Stimulated activated naive CD8-positive, alpha-beta T cell treated with anti-CD3 and anti-CD28 coated beads, Interleukin-15, amount 100 ng/mL, for 72 hours (primary cell): ENCODE data around the gene CLIC4.

ENCODE experiments used
- ATAC-seq: fragments of 150-1000 bp; cut with Tn5 transposase; 2 replicates; pipeline ENCODE4 v1.10.0; 2021; ENCODE audit warnings: mild to moderate bottlenecking, moderate library complexity
- DNase-seq, 2 donors: peaks; one replicate each; pipeline ENCODE4 v3.0.0; 2021 to 2022
- H3K27ac Mint-ChIP-seq, 2 donors: one replicate each; pipeline ENCODE4 v1.8.0; 2022; ENCODE audit warnings: mild to moderate bottlenecking in 2 of 2, mixed read lengths in 2 of 2, moderate library complexity in 2 of 2
- H3K27me3 Mint-ChIP-seq: one replicate; pipeline ENCODE4 v1.8.0; 2022; ENCODE audit warnings: mixed read lengths
- H3K4me1 Mint-ChIP-seq: one replicate; pipeline ENCODE4 v1.8.0; 2022; ENCODE audit warnings: mild to moderate bottlenecking, mixed read lengths
- H3K4me3 Mint-ChIP-seq, 2 donors: one replicate each; pipeline ENCODE4 v1.8.0; 2022; ENCODE audit warnings: mild to moderate bottlenecking in 2 of 2, mixed read lengths in 2 of 2, moderate library complexity in 1 of 2
- H3K9me3 Mint-ChIP-seq, 2 donors: one replicate each; pipeline ENCODE4 v1.8.0; 2022; ENCODE audit warnings: mixed read lengths in 2 of 2

The CLIC4 gene

GRCh38 chr1:24893431-24893830 lies 148.2 kb downstream of the CLIC4 start:
- Mint-ChIP-seq H3K4me1 (peaks cover 9% of the 10 kb centered on the region), H3K27ac (peak overlapping the region in 1 of 2 donors; percentile 43), H3K27me3 (no peaks in the 10 kb centered on the region), H3K4me3 (no peak overlapping the region), H3K9me3 (peaks cover 11 to 28% of the 10 kb centered on the region in 2 donors)
- peak in 1 of 2 donors; percentile 5 for DNase-seq
- no peak for ATAC-seq
